ENCODE data around the gene NARS2.
"Not testable (repeated sequence)": the region's sequence is repeated elsewhere in the genome, so short reads cannot be mapped to it uniquely, and the experiment has no call there.

Gene NARS2

DNA sequence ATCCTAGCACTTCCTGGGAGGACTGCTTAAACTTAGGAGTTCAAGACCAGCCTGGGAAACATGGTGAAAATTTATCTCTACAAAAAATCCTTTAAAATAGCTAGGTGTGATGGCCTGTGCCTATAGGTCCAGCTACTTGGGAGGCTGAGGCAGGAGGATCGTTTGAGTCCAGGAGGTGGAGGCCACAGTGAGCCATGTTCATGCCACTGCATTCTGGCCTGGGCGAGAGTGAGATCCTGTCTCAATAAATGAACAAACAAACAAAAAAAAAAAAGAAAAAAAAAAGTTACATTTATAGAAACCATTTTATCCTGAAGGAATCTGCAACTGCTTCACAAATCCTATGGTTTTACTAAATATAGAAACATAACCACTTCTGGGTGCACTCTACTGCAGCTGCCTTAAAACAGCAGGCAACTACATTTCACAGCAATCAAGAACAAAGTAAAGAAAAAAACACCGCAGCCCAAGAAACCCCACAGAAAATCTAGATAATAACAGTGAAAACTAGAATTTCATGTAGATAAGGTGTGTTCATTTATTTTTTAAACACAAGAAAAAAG, 81.2 kb downstream of the NARS2 start:
- DNase-seq (ENCODE audit: low read depth, low spot score), result no peak

DNA sequence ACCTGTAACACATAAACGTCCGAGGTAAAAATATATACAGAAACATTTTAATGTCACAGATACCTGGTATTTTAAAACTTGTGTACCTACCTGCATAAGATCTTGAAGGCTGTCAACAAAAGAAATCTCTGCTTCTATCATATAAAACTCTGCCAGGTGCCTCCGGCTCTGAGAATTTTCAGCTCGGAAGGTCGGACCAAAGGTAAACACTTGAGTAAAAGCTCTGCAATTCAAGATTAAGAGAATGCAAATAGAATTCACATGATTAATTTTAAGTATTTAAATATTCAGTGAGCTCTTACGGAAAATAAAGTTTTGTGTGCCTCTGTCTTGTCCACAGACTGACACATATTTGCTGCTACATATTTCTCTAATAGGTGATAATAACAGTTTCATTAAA, 81.7 kb downstream of the NARS2 start:
- DNase-seq (ENCODE audit: low read depth, low spot score), result no peak

- DNase-seq (ENCODE audit: low read depth, low spot score), result no peak
Observed at GRCh38 chr11:78489184-78489583, 85.5 kb downstream of the NARS2 start.

- no peak for DNase-seq (ENCODE audit: low read depth, low spot score)
Observed at GRCh38 chr11:78478536-78478935, 96.1 kb downstream of the NARS2 start.

GRCh38 chr11:78476066-78476465, 98.6 kb downstream of the NARS2 start:
- DNase-seq (ENCODE audit: low read depth, low spot score), result no peak

- DNase-seq (ENCODE audit: low read depth, low spot score), result no peak
Observed at GRCh38 chr11:78474451-78474850, 100.2 kb downstream of the NARS2 start.

DNA sequence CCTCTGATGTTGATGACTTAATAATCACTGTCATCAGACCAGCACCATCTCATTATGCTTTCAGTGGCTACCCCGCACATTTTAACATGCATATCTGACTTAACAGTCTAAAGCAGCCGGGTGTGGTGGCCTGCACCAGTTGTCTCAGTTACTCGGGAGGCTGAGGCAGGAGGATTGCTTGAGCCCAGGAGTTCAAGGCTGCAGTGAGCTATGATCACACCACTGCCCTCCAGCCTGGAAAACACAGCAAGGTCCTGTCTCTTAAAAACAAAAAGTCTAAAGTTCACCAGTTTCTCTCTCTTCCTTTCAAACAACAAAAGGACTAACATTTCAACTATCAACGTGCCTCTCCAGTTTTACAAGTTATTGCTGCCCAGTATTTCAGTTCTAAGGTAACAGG, 101.8 kb downstream of the NARS2 start:
- no peak for DNase-seq (ENCODE audit: low read depth, low spot score)

GRCh38 chr11:78472382-78472781, 102.3 kb downstream of the NARS2 start:
- no peak for DNase-seq (ENCODE audit: low read depth, low spot score)

- DNase-seq (ENCODE audit: low read depth, low spot score), result no peak
Observed at GRCh38 chr11:78470861-78471442, 103.7 kb downstream of the NARS2 start.

DNA sequence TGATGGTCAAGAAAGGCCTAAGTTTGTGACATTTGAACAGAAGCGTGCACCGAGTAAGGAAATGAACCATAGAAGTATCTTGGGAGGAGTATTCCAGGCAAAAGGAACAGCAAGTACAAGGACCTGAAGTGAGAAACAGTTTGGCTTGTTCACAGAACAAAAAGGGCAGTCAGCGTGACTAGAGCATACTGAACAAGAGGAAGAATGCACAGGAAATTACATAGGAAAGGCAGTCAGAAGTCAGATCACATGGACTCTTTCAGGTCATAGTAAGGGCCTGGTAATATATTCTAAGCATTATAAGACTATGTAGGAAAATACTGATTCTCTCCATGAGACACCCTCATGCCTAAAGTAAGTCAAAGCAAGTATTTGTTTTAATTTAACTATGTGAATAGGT, 104.8 kb downstream of the NARS2 start:
- no peak for DNase-seq (ENCODE audit: low read depth, low spot score)

DNA sequence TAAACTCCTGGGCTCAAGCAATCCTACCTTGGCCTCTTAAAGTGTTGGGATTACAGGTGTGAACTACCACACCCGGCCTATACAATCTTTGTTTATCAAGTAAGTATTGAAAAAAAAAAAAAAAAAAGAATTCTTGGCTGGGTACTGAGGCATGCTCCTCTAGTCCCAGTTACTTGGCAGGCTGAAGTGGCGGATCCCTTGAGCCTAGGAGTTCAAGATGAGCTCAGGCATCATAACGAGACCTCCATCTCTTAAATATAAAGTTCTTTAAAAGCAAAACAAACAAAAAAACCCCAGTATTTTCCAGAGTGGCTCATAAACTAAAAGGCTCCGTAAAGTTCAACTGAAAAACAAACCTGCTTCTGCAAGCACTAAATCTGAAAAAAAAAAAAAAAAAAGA, 106.7 kb downstream of the NARS2 start:
- no peak for DNase-seq (ENCODE audit: low read depth, low spot score)

DNA sequence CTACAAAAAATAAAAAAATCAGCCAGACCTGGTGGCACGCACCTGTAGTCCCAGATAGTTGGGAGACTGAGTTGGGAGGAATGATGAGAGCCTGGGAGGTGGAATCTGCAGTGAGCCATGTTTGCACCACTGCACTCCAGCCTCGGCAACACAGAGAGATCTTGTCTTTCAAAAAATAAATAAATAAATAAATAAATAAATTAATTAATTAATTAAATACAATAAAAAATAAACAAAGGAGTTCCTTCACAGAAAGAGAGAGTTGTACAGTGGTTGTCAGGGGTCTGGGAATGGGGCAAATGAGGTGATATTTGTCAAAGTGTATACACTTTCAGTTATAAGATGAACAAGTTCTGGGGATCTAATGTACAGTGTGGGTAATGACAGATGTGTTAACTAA, 107.3 kb downstream of the NARS2 start:
- no peak for DNase-seq (ENCODE audit: low read depth, low spot score)

DNA sequence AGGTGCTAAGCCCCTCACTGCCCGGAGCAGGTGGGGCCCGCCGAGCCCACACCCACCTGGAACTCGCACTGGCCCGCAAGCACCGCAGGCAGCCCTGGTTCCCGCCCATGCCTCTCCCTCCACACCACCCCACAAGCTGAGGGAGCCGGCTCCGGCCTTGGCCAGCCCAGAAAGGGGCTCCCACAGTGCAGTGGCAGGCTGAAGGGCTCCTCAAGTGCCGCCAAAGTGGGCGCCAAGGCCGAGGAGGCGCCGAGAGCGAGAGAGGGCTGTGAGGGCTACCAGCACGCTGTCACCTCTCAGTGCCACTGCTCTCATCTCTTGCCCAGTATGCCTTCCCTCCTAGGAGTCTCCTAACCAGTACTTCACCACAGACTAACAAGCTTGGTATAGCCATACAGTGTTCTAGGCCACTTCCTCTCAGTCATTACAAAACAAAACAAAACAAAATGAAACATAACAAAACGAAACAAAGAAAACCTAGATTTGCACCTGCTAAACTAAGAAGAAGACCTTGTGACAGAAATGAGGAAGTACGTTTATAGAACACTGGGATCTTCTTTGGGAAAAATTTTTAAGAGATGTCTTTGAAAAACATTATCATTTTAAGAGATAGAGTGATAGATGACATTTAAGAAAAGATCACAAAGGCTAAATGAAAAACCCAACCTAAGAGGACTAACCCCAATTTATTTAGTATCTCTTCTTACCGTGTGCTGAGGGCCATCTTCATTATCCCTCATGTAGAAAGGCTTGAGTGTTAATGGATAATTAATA, 109.3 kb downstream of the NARS2 start:
- DNase-seq (ENCODE audit: low read depth, low spot score), result no peak

DNA sequence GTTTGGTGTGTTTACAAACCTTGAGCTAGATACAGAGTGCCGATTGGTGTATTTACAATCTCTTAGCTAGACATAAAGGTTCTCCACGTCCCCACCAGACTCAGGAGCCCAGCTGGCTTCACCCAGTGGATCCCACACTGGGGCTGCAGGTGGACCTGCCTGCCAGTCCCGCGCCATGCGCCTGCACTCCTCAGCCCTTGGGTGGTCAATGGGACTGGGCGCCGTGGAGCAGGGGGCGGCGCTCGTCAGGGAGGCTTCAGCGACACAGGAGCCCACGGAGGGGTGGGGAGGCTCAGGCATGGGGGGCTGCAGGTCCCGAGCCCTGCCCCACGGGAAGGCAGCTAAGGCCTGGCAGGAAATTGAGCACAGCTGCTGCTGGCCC, 109.9 kb downstream of the NARS2 start:
- not testable (repeated sequence) for DNase-seq (ENCODE audit: low read depth, low spot score)

DNA sequence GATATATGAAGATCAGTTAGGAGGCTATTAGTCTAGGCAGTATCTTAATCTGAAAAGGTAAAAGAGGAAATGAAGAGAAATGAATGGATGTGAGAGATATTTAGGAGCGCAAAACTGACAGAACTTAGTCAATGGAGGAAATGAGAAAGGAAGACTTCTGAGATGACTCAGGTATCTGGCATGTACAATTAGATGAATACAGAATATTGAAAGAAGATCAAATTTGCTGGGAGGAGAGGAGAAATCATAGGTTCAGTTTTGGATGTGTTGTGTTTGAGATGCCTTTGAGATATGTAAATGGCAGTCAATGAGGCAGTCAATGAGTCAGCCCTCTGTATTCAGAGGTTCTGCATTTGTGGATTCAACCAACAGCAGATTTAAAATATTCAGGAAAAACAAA, 114.2 kb downstream of the NARS2 start:
- DNase-seq (ENCODE audit: low read depth, low spot score), result no peak

GRCh38 chr11:78459738-78460137, 114.9 kb downstream of the NARS2 start:
- DNase-seq (ENCODE audit: low read depth, low spot score), result no peak

GRCh38 chr11:78457448-78457847, 117.2 kb downstream of the NARS2 start:
- no peak for DNase-seq (ENCODE audit: low read depth, low spot score)

GRCh38 chr11:78453140-78453935, 121.3 kb downstream of the NARS2 start:
- DNase-seq (ENCODE audit: low read depth, low spot score), result no peak

- DNase-seq (ENCODE audit: low read depth, low spot score), result no peak
Observed at GRCh38 chr11:78451371-78452150, 123.1 kb downstream of the NARS2 start.

DNA sequence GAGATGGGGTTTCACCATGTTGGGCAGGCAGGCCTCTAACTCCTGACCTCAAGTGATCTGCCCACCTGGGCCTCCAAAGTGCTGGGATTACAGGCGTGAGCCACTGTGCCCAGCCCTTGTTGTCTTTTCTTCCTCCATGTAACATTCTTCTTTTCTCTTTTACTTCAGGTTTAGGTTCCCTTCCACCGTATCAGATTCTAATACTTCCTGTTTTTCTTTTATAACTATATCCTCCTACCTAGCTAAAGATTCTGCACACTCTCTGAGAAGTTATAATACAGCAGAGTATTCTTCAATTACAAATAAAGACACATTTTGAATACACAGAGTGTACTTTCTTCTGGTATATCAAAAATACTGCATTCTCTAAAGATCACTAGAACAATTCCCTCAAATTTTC, 123.8 kb downstream of the NARS2 start:
- DNase-seq (ENCODE audit: low read depth, low spot score), result no peak

GRCh38 chr11:78449866-78450265, 124.8 kb downstream of the NARS2 start:
- no peak for DNase-seq (ENCODE audit: low read depth, low spot score)

- no peak for DNase-seq (ENCODE audit: low read depth, low spot score)
Observed at GRCh38 chr11:78446210-78446609, 128.5 kb downstream of the NARS2 start.
